ENCODE results near the gene PBRM1.

The PBRM1 gene

DNA sequence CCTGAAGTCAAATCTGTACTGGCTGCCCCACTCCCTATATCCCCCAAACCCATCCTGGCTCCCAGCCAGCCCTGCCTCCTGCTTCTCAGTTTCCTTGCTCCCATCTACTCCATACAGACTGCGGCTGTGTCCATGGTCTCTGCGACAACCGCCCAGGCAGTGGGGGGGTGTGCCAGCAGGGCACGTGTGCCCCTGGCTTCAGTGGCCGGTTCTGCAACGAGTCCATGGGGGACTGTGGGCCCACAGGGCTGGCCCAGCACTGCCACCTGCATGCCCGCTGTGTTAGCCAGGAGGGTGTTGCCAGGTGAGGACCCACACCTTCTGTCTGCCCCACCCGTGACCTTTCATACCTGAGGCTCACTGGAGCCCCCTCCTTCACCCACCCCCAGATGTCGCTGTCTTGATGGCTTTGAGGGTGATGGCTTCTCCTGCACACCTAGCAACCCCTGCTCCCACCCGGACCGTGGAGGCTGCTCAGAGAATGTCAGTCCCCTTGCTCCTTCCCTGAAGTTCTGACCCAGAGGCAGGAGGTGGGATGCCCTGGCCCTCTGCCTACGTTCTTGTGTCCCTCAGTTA, 175.9 kb downstream of the PBRM1 start:
- no peak for DNase-seq (ENCODE audit: low spot score)

DNA sequence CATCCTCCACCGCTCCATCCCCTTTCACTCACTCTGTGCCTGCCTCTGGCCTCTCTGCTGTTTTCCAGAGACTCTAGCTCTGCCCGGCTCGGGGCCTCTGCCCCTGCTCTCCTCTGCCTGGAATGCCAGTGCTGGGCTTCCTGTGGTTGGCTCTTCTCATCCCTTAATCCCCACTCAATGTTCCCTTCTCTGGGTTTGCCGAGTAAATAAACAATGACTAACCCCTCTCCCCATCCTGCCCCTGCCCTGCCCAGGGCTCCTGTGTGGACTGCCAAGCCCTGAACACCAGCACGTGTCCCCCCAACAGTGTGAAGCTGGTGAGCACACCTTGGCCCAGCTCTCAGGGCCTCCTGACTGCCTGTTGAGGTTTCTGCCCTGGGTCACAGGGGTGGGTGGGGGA, 178.4 kb downstream of the PBRM1 start:
- DNase-seq (ENCODE audit: low spot score) = no peak

DNA sequence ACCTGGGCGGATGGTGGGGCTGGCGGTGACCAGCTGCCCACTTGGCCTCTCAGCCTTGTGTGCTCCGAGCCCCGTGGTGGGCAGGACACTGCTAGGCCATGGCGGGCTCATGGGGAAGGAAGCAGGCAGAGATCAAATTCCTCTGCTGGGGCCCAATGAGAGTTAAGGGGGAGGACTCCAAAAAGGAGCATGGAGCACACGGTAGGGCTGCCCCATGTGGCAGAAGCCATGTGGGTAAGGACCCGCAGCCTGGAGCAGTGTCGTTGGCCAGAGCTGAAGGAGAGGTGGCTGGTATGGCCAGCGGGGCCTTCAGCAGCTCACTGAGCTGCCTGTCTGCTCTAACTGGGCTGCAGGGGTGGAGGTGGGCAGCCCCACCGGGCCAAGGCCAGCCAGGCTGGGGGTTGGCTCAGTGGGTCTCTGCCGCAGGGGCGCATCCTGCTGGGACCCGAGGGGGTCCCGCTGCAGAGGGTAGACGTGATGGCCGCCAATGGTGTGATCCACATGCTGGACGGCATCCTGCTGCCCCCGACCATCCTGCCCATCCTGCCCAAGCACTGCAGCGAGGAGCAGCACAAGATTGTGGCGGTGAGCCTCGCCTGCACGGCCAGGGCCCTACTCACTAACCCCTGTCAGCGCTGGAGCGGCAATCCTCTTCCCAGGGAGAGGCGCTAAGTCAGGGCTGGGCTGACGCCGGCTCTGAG, 179.3 kb downstream of the PBRM1 start:
- no peak for DNase-seq (ENCODE audit: low spot score)

DNA sequence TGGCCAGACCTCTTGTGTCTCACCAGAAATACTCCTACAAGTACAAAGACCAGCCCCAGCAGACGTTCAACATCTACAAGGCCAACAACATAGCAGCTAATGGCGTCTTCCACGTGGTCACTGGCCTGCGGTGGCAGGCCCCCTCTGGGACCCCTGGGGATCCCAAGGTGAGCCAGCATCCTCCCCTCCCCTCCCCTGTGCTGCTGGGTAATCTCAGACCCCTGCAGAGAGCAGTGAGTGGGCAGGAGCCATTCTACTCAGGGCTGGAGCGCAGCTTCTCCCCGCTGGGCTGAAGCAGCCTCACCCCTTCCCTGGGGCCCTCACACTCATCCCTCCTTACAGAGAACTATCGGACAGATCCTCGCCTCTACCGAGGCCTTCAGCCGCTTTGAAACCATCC, 180.7 kb downstream of the PBRM1 start:
- no peak for DNase-seq (ENCODE audit: low spot score)

DNA sequence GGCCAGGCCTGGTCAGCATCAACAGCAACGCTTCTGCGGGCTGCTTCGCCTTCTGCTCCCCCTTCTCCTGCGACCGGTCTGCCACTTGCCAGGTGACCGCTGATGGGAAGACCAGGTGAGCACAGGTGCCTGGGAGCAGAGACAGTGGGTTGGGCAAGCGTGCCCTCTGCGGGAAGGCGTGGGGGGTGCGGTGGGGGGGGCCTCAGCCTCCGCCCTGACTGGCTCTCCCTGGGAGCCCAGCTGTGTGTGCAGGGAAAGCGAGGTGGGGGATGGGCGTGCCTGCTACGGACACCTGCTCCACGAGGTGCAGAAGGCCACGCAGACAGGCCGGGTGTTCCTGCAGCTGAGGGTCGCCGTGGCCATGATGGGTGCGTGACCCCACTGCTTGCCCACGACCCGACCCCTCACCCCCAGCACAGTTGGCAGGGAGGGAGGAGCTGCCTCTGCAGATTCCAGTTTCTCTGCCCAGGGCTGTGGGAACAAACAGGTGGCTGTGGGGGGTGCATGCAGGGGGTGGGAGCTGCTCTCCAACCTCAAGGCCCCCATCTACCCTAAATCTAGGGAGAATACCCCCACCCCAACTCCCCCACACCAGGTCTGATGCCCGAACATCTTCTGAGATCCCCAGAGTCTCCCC, 181.8 kb downstream of the PBRM1 start:
- no peak for DNase-seq (ENCODE audit: low spot score)

DNA sequence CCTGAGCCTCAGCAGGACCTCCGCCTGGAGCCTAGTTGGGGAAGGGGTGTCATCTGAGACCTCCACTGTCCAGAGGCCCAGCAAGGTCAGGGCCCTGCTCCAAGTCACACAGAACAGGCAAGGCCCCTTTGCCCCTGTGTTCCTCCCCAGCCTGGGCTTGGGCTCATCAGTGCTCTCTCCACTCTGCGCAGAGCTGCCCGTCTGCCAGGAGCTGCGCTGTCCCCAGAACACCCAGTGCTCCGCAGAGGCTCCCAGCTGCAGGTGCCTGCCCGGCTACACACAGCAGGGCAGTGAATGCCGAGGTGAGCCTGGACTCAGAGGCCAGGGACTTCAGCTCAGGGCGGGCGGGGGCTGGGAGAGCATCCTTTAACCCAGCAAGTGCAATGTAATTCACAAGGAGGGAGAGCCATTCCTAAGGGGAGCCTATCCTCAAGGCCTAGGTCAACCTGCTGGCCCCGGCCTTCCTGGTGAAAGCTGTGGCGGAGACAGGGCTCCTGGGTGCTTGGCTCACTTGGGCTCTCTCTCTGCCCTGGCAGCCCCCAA, 182.8 kb downstream of the PBRM1 start:
- no peak for DNase-seq (ENCODE audit: low spot score)

DNA sequence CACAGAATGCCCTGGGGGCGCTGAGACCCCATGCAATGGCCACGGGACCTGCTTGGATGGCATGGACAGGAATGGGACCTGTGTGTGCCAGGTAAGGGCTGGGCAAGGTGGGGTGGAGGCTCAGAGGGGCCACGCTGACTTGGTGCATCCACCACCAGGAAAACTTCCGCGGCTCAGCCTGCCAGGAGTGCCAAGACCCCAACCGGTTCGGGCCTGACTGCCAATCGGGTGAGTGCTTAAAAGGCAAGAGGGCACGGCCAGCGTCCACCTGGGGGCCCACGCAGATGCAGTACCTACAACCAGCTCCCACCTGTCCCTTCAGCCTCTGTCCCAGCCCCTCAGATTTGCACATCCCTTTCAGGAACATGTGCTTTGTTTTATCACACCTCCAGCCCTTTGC, 183.7 kb downstream of the PBRM1 start:
- no peak for DNase-seq (ENCODE audit: low spot score)

DNA sequence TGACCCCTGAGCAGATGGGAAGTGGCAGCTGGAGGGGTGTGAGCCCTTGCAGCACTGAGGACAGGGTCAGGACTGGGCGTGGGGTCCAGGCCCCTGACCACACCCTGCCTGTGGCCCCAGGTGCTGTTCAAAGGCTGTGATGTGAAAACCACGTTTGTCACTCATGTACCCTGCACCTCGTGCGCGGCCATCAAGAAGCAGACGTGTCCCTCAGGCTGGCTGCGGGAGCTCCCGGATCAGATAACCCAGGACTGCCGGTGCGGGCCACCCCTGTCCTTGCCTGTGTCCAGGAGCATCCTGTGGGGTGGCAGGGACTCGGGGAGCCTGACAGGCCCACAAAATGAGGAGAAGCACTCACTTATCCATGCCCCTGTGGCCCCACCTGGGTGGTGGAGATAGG, 184.7 kb downstream of the PBRM1 start:
- no peak for DNase-seq (ENCODE audit: low spot score)

DNA sequence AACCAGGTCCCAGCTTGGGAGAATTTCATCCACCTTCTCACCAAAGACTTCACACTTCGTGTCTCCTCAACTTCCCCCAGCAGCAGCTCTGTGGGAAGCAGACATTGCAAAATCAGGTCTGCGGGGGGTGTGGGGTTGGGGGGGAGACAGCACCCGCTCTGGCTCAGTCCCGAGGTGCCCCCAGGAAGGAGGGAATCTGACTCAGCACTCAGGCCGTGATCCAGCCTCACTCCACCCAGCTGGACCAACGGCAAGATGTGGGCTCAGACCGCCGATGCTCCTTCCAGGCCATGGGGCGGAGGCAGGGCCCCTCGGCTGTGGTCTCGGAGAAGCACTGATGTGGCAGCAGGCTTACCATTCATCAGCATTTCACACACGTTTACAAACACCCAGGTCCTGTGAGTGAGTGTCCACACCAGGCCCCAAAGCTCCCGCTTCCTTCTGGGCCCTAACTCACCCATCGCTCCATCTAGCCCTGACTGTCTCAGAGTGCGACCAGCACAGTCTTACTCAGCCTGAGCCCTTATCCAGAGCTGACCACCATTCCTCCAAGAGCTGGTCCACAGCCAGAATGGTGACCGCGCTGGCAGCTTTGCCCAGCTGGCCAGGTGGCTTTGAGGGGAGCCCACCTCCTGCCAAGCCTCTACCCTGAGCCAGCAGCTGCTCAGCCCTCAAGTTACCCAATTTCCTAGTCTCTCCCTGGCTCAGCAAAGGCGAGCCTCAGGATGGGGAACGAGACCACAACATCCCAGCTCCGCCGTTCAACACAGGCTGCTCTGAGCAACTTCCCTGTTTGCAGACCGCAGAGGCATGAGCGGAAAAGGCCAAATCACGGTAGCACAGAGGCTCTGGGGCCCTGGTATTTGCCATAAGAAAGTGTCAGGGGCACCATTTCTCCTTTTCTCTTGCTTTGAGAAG, 187.3 kb downstream of the PBRM1 start:
- DNase-seq (ENCODE audit: low spot score) = no peak

DNA sequence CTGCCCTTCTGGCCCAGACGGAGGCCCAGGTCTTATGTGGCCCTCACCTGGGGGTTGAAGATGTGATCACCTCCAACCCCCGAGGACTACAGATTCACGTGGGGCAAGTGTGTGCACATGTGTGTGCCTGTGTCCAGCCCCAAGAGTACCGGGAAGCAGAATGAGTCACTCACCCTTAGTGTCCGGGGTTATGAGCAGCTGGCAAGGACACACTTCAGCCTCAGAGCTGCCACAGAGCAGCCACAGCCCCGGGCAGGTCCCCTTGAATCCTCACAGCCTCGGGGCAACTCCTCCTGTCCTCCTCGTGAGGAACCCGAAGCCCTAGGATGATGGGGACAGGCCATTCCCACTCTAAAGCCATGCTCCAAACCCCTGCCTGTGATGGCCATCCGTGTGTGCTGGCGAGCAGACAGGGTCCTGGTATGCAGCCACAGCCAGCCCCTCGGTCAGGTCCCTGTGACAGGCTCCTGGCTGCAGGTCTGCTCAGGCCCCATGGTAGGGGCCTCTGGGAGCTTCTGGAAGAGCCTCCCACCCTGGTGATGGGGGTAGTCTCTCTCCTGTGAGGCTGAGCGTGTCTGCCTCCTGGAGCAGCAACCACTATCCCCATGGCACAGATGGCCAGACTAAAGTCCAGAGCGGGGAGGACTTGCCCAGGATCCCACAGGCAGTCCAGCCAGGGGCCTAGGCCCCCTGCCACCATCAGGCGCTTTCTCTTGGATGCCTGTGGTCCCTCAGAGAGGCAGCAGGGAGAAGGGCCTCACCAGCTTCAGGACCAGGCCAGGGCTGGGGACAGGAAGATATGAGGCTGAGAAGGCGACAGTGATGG, 189.7 kb downstream of the PBRM1 start:
- no peak for DNase-seq (ENCODE audit: low spot score)
